WTC11 (cell line): ENCODE results near the gene CTSA. TPM values are rescaled to one million over a fixed set of nuclear protein-coding genes. Genes with fewer than 3 reads are reported as not detected.

Source experiments
- ATAC-seq: fragments of 200-7000 bp; cut with Tn5 transposase; 2 replicates; pipeline ENCODE4 v1.10.0; 2021; ENCODE audit warnings: mild to moderate bottlenecking, moderate library complexity
- CTCF ChIA-PET: fragments of 300-600 bp; sonication (Branson Sonifier 250); formaldehyde crosslinking; loops from one replicate; lab custom pipeline; 2021; ENCODE audit warnings: antibody characterized with exemption; lab: Charles Lee
- POLR2A ChIA-PET: fragments of 350-600 bp; sonication (Branson Sonifier 250); formaldehyde crosslinking; loops from one replicate; lab custom pipeline; 2021; ENCODE audit warnings: antibody characterized with exemption; lab: Charles Lee
- DNase-seq: peaks from one replicate; pipeline ENCODE4 v3.0.0; 2021; ENCODE audit warnings: low spot score
- H3K27ac Mint-ChIP-seq: 2 replicates; pipeline ENCODE4 v1.8.0; 2021; ENCODE audit warnings: mixed read lengths
- H3K27me3 Mint-ChIP-seq: 2 replicates; pipeline ENCODE4 v1.8.0; 2021; ENCODE audit warnings: low read depth, mild to moderate bottlenecking, moderate library complexity, mixed read lengths
- H3K36me3 Mint-ChIP-seq: 2 replicates; pipeline ENCODE4 v1.8.0; 2021; ENCODE audit warnings: mixed read lengths
- H3K4me1 Mint-ChIP-seq: 2 replicates; pipeline ENCODE4 v1.8.0; 2022; ENCODE audit warnings: mixed read lengths
- H3K4me3 Mint-ChIP-seq: 2 replicates; pipeline ENCODE4 v1.8.0; 2021; ENCODE audit warnings: mild to moderate bottlenecking, moderate library complexity, mixed read lengths
- H3K9me3 Mint-ChIP-seq: 2 replicates; pipeline ENCODE4 v1.8.0; 2021; ENCODE audit warnings: mixed read lengths
- CREM ChIP-seq: sonication (generic); formaldehyde crosslinking; IDR thresholded peaks from 2 replicates; pipeline ENCODE4 v1.8.1; 2022; ENCODE audit warnings: mild to moderate bottlenecking, missing genetic modification reagents, moderate library complexity
- ELF4 ChIP-seq: sonication (generic); formaldehyde crosslinking; IDR thresholded peaks from 2 replicates; pipeline ENCODE4 v1.8.1; 2022; ENCODE audit warnings: low read depth, mild to moderate bottlenecking, moderate library complexity, missing genetic modification reagents
- FOXP4 ChIP-seq: sonication (generic); formaldehyde crosslinking; IDR thresholded peaks from 2 replicates; pipeline ENCODE4 v1.8.0; 2022; ENCODE audit warnings: mild to moderate bottlenecking, missing genetic modification reagents
- GABPB1 ChIP-seq: sonication (generic); formaldehyde crosslinking; IDR thresholded peaks from 2 replicates; pipeline ENCODE4 v1.8.1; 2023; ENCODE audit warnings: mild to moderate bottlenecking, missing genetic modification reagents
- KAT7 ChIP-seq: sonication (generic); formaldehyde crosslinking; IDR thresholded peaks from 2 replicates; pipeline ENCODE4 v1.8.1; 2023; ENCODE audit warnings: missing genetic modification reagents, mild to moderate bottlenecking, borderline replicate concordance
- NFYB ChIP-seq: sonication (generic); formaldehyde crosslinking; conservative IDR thresholded peaks from 2 replicates; pipeline ENCODE4 v1.8.0; 2022; ENCODE audit warnings: low read depth, missing genetic modification reagents
- NR1H2 ChIP-seq: sonication (generic); formaldehyde crosslinking; IDR thresholded peaks from 2 replicates; pipeline ENCODE4 v1.9.0; 2021; ENCODE audit warnings: mild to moderate bottlenecking, moderate library complexity, missing genetic modification reagents
- RELA ChIP-seq: sonication (generic); formaldehyde crosslinking; IDR thresholded peaks from 2 replicates; pipeline ENCODE4 v1.8.1; 2022; ENCODE audit warnings: missing genetic modification reagents, mild to moderate bottlenecking, borderline replicate concordance
- TCF7 ChIP-seq: sonication (generic); formaldehyde crosslinking; IDR thresholded peaks from 2 replicates; pipeline ENCODE4 v1.8.0; 2022; ENCODE audit warnings: mild to moderate bottlenecking, low read depth, missing genetic modification reagents, moderate library complexity
- ZNF425 ChIP-seq: fragments of 250-450 bp; sonication (Bioruptor Pico); conservative IDR thresholded peaks from 2 replicates; pipeline ENCODE4 v1.9.0; 2021; ENCODE audit warnings: mild to moderate bottlenecking
- ZSCAN18 ChIP-seq: fragments of 250-450 bp; sonication (Bioruptor Pico); IDR thresholded peaks from 2 replicates; pipeline ENCODE4 v2.1.2; 2022; ENCODE audit warnings: mild to moderate bottlenecking, moderate library complexity
- total RNA-seq: library from RNA; stranded (reverse); gene quantifications from 3 replicates; pipeline ENCODE4 v1.2.3, GENCODE V29; 2021
- TF ChIP-seq, protein P1 (sequence below): sonication (generic); formaldehyde crosslinking; IDR thresholded peaks from 2 replicates; pipeline ENCODE4 v1.8.1; 2023; ENCODE audit warnings: mild to moderate bottlenecking, missing genetic modification reagents, borderline replicate concordance
- TF ChIP-seq, protein P2 (sequence below): fragments of 200-600 bp; IDR thresholded peaks from 2 replicates; pipeline ENCODE4 v1.8.0; 2022; ENCODE audit warnings: antibody characterized with exemption

CTSA gene
- total RNA-seq, 1 experiment from 2014 or later = 48.3 TPM

DNA sequence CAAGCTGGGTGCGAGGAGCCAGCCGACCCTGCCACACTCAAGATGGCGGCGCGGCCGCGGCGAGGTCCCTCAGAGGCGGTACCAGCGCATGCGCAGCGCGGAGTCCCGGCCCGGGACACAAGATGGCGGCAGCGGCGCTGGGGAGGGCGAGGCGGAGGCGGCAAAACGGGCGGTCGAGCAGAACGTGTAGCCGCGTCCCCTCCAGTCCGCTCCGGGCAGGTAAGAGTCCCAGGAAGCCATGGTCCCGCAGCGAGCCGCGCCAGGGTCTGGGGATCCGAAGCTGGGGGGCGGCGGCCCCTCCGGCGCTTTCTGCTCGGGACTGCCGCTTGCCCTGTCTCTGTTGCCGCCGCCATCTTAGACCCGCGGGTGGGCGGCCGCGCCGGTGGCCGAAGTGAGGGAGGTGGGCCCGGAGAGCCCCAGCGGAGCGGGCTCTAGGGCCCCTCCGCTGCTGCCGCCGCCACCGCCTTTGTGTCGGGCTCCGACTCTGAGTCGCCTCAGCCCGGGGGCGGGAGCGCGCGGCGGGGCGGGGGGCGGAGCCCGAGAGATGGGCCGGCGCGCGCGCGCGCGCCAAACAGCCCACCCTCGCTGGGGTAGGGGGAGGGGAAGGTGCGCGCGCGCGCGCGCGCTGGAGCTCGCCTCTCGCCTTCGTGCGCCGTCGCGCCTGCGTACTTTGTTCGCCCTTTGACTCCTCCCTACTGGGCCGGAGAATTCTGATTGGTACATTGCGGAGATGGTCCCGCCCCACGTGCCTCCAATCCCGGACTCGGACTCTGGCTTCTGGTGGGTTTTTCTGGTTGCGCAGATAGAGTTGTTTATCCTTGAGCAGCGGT, 43.7 kb downstream of the CTSA start, which contains the start of gene PCIF1 (continued):
- TF ChIP-seq, protein P1, sequence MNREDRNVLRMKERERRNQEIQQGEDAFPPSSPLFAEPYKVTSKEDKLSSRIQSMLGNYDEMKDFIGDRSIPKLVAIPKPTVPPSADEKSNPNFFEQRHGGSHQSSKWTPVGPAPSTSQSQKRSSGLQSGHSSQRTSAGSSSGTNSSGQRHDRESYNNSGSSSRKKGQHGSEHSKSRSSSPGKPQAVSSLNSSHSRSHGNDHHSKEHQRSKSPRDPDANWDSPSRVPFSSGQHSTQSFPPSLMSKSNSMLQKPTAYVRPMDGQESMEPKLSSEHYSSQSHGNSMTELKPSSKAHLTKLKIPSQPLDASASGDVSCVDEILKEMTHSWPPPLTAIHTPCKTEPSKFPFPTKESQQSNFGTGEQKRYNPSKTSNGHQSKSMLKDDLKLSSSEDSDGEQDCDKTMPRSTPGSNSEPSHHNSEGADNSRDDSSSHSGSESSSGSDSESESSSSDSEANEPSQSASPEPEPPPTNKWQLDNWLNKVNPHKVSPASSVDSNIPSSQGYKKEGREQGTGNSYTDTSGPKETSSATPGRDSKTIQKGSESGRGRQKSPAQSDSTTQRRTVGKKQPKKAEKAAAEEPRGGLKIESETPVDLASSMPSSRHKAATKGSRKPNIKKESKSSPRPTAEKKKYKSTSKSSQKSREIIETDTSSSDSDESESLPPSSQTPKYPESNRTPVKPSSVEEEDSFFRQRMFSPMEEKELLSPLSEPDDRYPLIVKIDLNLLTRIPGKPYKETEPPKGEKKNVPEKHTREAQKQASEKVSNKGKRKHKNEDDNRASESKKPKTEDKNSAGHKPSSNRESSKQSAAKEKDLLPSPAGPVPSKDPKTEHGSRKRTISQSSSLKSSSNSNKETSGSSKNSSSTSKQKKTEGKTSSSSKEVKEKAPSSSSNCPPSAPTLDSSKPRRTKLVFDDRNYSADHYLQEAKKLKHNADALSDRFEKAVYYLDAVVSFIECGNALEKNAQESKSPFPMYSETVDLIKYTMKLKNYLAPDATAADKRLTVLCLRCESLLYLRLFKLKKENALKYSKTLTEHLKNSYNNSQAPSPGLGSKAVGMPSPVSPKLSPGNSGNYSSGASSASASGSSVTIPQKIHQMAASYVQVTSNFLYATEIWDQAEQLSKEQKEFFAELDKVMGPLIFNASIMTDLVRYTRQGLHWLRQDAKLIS (CRISPR knock-in tag) = peak; percentile 21; the same call in 1 of the 2 replicates
- TF ChIP-seq NR1H2 (CRISPR knock-in tag) = 0 out of 2 replicates have a peak, but pooled peaks have one; percentile 13
- TF ChIP-seq, protein P2, sequence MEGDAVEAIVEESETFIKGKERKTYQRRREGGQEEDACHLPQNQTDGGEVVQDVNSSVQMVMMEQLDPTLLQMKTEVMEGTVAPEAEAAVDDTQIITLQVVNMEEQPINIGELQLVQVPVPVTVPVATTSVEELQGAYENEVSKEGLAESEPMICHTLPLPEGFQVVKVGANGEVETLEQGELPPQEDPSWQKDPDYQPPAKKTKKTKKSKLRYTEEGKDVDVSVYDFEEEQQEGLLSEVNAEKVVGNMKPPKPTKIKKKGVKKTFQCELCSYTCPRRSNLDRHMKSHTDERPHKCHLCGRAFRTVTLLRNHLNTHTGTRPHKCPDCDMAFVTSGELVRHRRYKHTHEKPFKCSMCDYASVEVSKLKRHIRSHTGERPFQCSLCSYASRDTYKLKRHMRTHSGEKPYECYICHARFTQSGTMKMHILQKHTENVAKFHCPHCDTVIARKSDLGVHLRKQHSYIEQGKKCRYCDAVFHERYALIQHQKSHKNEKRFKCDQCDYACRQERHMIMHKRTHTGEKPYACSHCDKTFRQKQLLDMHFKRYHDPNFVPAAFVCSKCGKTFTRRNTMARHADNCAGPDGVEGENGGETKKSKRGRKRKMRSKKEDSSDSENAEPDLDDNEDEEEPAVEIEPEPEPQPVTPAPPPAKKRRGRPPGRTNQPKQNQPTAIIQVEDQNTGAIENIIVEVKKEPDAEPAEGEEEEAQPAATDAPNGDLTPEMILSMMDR = no peak

GRCh38 chr20:45935416-45936046, 44.4 kb downstream of the CTSA start:
- ChIA-PET CTCF (interaction anchor here (0.6 to 5.0 kb wide), 11 partner anchors 9 to 624 kb away, joined by 3 to 48 read pairs (median 6); partner anchors contain the start of genes CTSA and NEURL2), POLR2A (interaction anchor here (0.6 to 3.4 kb wide), 14 partner anchors 12 to 498 kb away, joined by 3 to 43 read pairs (median 4); partner anchors contain the start of genes CTSA, NEURL2, PLTP and SNX21)
- TF ChIP-seq, protein P2 = no peak
- TF ChIP-seq TCF7 (CRISPR knock-in tag) = no peak
- no peak for TF ChIP-seq NFYB (CRISPR knock-in tag)
- TF ChIP-seq CREM (CRISPR knock-in tag) = no peak
- no peak for TF ChIP-seq RELA (CRISPR knock-in tag)
- TF ChIP-seq ZSCAN18 = no peak
- TF ChIP-seq FOXP4 = no peak
- no peak for TF ChIP-seq KAT7 (CRISPR knock-in tag)
- TF ChIP-seq ELF4 (CRISPR knock-in tag) = no peak
- TF ChIP-seq GABPB1 (CRISPR knock-in tag) = no peak
- TF ChIP-seq ZNF425 (CRISPR knock-in tag) = no peak
- TF ChIP-seq, protein P1 (CRISPR knock-in tag) = no peak
- ATAC-seq (no peak), DNase-seq (no peak)
- Mint-ChIP-seq H3K4me1 (peaks cover 39% of the 10 kb centered on the region), H3K27ac (peak overlapping the region; percentile 97), H3K36me3 (peaks cover 30% of the 10 kb centered on the region), H3K9me3 (no peaks in the 10 kb centered on the region), H3K27me3 (no peaks in the 10 kb centered on the region), H3K4me3 (peak overlapping the region; percentile 92)
